Measurements from ENCODE around the gene HINFP.
"Not testable (repeated sequence)": the region's sequence is repeated elsewhere in the genome, so short reads cannot be mapped to it uniquely, and the experiment has no call there.

HINFP gene

GRCh38 chr11:119175493-119176077 lies 54.2 kb downstream of the HINFP start:
- Mint-ChIP-seq H3K4me1 (no peaks in the 10 kb centered on the region), H3K9me3 (no peaks in the 10 kb centered on the region), H3K4me3 (no peak overlapping the region), H3K36me3 (peaks cover 14% of the 10 kb centered on the region), H3K27ac (no peak overlapping the region)
- ATAC-seq (no peak), DNase-seq (ENCODE audit: low spot score in 2 of 2) (no peak)

GRCh38 chr11:119178166-119178680 lies 56.8 kb downstream of the HINFP start:
- H3K4me3 Mint-ChIP-seq: no peak overlapping the region
- H3K9me3 Mint-ChIP-seq: no peaks in the 10 kb centered on the region
- peaks cover 10% of the 10 kb centered on the region for H3K36me3 Mint-ChIP-seq
- no peaks in the 10 kb centered on the region for H3K4me1 Mint-ChIP-seq
- DNase-seq (ENCODE audit: low spot score in 2 of 2) (no peak), ATAC-seq (no peak)
- no peak overlapping the region for H3K27ac Mint-ChIP-seq

GRCh38 chr11:119179342-119179741 lies 58.0 kb downstream of the HINFP start:
- H3K4me1 Mint-ChIP-seq: no peaks in the 10 kb centered on the region
- no peak overlapping the region for H3K27ac Mint-ChIP-seq
- peaks cover 7% of the 10 kb centered on the region for H3K36me3 Mint-ChIP-seq
- no peak for ATAC-seq
- DNase-seq (ENCODE audit: low spot score in 2 of 2): no peak
- no peaks in the 10 kb centered on the region for H3K9me3 Mint-ChIP-seq
- no peak overlapping the region for H3K4me3 Mint-ChIP-seq

GRCh38 chr11:119179983-119180382 lies 58.6 kb downstream of the HINFP start:
- ATAC-seq (no peak), DNase-seq (ENCODE audit: low spot score in 2 of 2) (no peak)
- H3K27ac Mint-ChIP-seq: no peak overlapping the region
- H3K4me1 Mint-ChIP-seq: no peaks in the 10 kb centered on the region
- peaks cover 7% of the 10 kb centered on the region for H3K36me3 Mint-ChIP-seq
- no peak overlapping the region for H3K4me3 Mint-ChIP-seq
- H3K9me3 Mint-ChIP-seq: no peaks in the 10 kb centered on the region

GRCh38 chr11:119180729-119181676 lies 59.6 kb downstream of the HINFP start:
- Mint-ChIP-seq H3K9me3 (no peaks in the 10 kb centered on the region), H3K4me1 (no peaks in the 10 kb centered on the region), H3K27ac (no peak overlapping the region), H3K36me3 (peaks cover 7% of the 10 kb centered on the region), H3K4me3 (no peak overlapping the region)
- DNase-seq (ENCODE audit: low spot score in 2 of 2) (no peak), ATAC-seq (no peak)

- H3K36me3 Mint-ChIP-seq: peaks cover 7% of the 10 kb centered on the region
- no peaks in the 10 kb centered on the region for H3K4me1 Mint-ChIP-seq
- ATAC-seq: no peak
Measured at GRCh38 chr11:119181677-119182412, 60.5 kb downstream of the HINFP start.

GRCh38 chr11:119184399-119184798 lies 63.0 kb downstream of the HINFP start:
- ATAC-seq; H3K9me3 Mint-ChIP-seq; H3K4me1 Mint-ChIP-seq; DNase-seq (ENCODE audit: low spot score in 2 of 2); H3K4me3 Mint-ChIP-seq; H3K36me3 Mint-ChIP-seq; H3K27ac Mint-ChIP-seq: not testable (repeated sequence)

More at GRCh38 chr11:119181677-119182412, 60.5 kb downstream of the HINFP start:
- Mint-ChIP-seq H3K9me3 (no peaks in the 10 kb centered on the region), H3K27ac (peak overlapping the region; percentile 45), H3K4me3 (no peak overlapping the region)
- DNase-seq (ENCODE audit: low spot score in 2 of 2): no peak

Measured in stimulated activated effector memory CD8-positive, alpha-beta T cell treated with anti-CD3 and anti-CD28 coated beads, Interleukin-12 subunit alpha, Interleukin-12 subunit beta, amount 100 ng/mL, for 72 hours (primary cell).